Amniotic epithelial cell (primary cell): ENCODE results near the gene OR2T35.
"Not testable (repeated sequence)": the region's sequence is repeated elsewhere in the genome, so short reads cannot be mapped to it uniquely, and the experiment has no call there.

ENCODE experiments used
- DNase-seq: peaks from one replicate; pipeline ENCODE4 v3.0.0-alpha.2; 2010; ENCODE audit warnings: low read depth

The OR2T35 gene

GRCh38 chr1:248645178-248645577 lies at the start of gene OR2T35:
OR2T35 (minus strand) TSS chr1:248645278; CDS start chr1:248639258, 6,020 bp downstream.
- DNase-seq: not testable (repeated sequence)

GRCh38 chr1:248691567-248692155 lies 46.6 kb upstream of the OR2T35 start:
- no peak for DNase-seq

DNA sequence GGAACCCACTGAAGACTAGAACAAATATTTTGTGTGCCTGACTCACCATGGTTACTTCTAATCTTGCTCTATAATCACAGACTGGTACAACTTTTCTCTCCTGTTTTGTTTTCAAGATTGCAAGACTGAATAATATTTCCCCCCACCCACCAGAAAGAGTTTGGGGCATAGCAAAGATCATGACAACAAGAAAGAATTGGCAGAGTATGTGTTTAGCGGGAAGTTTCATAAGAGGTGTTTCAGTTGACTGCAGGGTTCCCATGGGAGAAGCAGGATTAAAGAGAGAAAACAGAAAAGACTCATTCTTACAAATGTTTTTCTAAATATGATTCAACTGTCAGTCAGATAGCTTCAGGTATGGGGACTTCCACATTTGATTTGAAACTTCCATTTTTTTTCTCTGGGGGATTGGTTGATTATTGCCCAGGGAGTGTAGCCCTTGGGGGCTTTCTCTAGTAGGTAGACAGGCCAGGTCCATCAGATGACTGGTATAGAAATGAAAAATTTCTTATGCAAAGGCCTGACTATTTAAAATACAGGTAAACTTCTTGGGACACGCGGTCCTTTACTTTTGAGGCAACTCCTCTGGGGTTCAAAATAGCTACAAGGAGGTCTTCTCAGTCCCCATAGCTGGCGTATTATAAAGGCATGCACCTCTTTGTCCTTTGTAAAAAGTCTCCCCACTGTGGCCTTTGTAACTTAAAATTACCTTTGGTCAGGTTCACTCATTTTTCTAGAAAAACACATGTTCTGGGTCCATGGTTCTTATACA lies 43.6 kb upstream of the OR2T35 start:
- DNase-seq: no peak

- no peak for DNase-seq
Measured at GRCh38 chr1:248686815-248687214, 41.7 kb upstream of the OR2T35 start.

GRCh38 chr1:248681651-248682050 lies 36.6 kb upstream of the OR2T35 start:
- no peak for DNase-seq

- no peak for DNase-seq
Measured at GRCh38 chr1:248670003-248670402, 24.9 kb upstream of the OR2T35 start.

DNA sequence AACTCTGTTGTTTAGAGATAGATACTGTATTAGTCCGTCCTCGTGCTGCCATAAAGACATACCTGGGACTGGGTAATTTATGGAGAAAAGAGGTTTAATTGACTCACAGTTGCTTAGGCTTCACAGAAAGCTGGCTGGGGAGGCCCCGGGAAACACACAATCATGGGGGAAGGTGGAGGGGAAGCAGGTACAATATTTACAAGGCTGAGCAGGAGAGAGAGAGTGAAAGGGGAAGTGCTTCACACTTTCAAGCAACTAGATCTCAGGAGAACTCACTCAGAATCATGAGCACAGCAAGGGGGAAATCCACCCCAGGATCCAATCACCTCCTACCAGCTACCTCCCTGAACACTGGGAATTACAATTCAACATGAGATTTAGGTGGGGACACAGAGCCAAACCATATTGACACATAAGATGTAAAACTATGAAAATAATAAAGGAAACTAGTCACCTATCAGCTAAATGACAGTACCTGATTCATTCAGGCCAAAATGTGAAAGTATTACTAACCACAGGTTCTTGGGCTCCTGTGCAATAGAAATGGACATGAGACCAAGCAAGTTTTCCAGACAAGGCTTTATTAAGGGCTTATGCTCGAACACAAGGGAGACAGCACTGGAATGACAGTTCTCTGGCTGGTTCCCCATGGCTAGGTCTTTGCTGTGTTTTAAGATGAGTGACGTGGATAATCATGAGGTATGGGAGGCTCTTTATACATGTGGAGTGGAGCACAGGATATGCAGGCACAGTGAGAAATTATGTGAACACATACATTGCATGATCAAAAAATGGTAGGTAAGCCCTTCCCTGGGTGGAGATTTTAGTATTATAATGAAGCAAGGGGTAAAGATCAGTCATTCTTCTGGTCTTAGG lies 18.6 kb upstream of the OR2T35 start:
- not testable (repeated sequence) for DNase-seq

GRCh38 chr1:248656797-248657196 lies 11.7 kb upstream of the OR2T35 start:
- DNase-seq: not testable (repeated sequence)

GRCh38 chr1:248655354-248655753 lies 10.3 kb upstream of the OR2T35 start, which contains the start of gene OR2T27:
OR2T27 (minus strand) TSS chr1:248655528; CDS start chr1:248650884, 4,644 bp downstream.
- not testable (repeated sequence) for DNase-seq

DNA sequence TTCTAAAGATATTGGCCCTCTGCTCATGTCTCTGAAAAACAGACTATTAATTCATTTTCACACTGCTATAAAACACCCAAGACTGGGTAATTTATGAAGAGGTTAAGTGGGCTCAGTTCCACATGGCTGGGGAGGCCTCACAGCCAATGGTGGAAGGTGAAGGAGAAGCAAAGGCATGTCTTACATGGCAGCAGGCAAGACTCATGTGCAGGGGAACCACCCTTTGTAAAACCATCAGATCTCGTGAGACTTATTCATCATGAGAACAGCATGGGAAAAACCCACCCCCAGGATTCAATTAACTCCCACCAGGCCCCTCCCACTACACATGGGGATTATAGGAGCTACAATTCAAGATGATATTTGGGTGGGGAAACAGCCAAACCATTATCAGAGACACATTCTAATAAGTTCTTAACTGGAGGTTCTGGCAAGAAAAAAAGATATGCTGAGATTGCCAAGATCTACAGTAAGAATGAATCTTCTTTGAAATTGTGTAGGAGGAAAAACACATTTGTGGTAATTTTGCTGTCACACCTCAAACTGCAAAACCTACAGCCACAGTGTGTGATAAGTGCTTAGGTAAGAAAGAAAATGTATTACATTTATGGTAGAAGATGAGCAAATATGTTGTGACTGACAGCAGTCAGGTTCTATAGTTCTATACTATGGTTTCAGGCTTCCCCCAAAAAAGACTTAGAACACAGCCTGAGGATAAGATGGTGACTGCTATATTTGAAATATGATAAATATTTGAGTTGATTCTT lies 3.9 kb upstream of the OR2T35 start:
- DNase-seq: not testable (repeated sequence)

- not testable (repeated sequence) for DNase-seq
Measured at GRCh38 chr1:248642971-248643651, 2.0 kb downstream of the OR2T35 start.

DNA sequence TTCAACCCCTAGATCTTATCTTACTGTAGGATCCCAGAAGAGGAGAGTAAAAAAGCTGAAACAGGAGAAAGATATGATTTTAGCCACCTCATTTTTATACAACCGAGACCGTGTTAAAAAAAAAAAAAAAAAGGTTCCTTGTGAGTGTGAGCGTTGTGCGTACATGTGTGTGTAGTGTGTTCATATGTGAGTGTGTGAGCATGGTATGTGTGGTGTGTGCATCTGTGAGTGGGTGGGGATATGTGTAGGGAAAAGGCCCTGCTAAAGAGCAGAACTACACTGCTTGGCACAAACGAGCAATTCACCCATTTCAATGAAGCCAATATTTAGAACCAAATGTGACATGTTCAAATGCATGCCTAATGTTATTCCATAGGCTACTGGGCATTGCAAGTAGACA lies 3.5 kb downstream of the OR2T35 start:
- not testable (repeated sequence) for DNase-seq

GRCh38 chr1:248640906-248641305 lies 4.2 kb downstream of the OR2T35 start:
- not testable (repeated sequence) for DNase-seq

GRCh38 chr1:248639652-248640051 lies 5.4 kb downstream of the OR2T35 start:
- DNase-seq: not testable (repeated sequence)

GRCh38 chr1:248636612-248637011 lies 8.5 kb downstream of the OR2T35 start:
- DNase-seq: not testable (repeated sequence)

DNA sequence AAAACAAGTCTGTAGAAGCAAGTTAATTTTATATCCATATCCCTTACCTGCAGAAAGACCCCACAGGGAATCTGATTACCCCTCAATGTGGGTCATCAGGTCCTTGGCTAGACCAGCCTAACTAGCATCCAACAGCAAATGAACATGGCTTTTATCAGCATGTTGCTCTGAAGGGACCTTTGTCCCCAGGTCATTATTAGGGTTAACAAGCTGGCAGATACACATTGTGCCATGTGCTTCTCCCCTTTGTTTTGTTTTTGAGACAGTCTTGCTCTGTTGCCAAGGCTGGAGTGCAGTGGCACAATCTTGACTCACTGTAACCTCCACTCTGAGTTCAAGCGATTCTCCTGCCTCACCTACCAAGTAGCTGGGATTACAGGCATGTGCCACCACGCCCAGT lies 10.1 kb downstream of the OR2T35 start, which contains the start of gene OR2T11:
OR2T11 (minus strand) TSS at position 101 of the 400 bp plus-strand sequence. CDS start 7,963 bp downstream, outside the sequence.
- not testable (repeated sequence) for DNase-seq

DNA sequence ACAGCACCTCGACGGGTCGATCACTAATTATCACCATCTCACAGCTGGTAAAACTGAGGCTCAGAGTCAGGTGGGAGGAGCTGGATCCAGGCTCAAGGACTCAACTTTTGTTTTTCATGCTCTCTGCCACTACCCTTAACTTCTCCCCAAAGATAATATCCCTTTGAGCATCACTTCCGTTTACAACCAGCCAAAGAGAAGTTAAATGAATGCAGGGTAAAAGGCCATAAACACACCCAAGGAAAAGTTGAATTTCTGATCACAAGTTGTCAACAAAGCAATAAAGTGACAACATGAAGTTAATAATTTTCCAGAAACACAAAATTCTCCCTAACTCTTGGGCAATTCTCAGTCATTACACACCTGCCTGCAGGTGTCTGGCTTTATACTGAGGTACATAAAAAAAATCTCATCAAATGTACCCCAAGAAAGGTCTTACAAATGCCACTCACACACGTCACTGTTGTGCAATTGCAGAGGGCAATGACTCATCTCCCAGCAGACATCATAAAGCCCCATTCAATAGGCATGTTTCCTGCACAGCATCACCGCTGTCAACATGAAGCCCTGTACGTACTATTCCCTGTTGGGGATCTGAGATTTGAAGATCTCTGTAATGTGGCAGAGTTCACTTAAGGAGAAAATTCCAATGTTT lies 13.6 kb downstream of the OR2T35 start:
- no peak for DNase-seq

GRCh38 chr1:248630551-248630950 lies 14.5 kb downstream of the OR2T35 start:
- no peak for DNase-seq

DNA sequence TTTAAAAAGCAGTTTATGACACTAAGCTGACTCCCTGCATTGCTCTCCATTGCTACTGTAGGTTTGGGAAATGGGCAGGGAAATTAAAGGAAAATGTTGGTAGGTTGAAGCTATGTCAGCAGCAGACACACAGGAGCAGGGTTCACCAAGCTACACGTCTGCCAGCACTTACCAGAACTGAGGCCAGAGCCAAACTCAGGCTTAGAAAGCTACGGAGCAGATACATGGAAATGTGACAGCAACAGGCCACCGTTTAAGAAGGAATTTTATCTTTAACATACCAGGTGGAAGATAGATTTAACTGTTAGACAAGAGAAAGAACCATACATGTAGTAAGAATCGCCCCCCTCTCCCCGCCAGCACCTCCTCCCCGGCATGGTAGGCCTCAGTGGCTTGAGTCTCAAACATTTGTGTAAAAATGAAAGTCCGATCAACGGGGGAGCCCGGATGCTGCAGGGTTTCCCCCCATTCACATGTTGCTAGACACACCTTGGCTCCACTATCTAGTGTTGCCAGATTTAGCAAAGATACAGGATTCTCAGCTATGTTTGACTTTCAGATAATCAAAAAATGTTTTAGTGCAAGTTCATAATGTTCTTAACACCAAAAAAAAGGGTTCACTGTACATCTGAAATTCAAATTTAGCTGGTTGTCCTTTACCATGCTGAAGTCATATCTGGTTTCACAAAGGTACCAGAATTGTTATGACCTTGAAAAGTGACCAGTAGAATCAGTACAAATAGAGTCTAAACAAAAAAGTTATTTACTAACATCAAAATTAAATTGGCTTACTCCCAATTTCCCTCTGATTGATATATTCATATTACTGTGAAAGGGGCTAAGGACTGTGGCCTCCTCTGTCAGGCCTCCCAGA lies 16.9 kb downstream of the OR2T35 start:
- DNase-seq: no peak
